ENCODE data around the gene IFI30.

DNA sequence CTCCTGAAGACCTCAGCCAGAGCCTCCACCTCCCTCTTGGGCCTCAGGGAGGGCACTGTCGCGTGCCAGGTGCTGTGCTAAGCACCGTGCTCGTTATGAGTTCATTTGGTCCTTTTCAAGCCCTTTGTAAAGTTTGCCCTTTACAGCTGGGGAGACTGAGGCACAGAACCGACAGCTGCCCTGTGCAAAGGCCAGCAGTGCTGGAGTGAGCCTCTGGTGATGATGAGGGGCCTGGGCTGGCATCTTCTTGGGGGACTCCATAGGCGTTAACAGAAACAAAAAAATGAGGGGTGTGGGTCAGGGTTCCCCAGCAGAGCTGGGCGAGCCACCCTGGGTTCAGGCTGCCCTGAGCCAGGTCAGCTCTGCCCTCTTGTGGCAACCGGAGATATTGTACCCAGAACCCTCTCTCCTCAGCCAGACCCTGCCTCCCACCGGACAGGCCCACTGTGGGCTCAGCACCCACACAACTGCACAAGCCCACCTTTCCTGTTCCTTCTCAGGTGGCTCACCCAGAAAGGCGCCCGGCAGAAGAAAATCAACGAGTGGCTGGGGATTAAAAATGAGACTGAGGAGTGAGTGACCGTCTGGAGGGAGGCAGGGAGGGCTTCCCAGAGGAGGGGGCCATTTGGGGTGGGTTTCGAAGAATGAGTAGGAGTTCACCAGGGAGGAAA is 5.5 kb upstream of the IFI30 start:
- TF ChIP-seq, protein P1, sequence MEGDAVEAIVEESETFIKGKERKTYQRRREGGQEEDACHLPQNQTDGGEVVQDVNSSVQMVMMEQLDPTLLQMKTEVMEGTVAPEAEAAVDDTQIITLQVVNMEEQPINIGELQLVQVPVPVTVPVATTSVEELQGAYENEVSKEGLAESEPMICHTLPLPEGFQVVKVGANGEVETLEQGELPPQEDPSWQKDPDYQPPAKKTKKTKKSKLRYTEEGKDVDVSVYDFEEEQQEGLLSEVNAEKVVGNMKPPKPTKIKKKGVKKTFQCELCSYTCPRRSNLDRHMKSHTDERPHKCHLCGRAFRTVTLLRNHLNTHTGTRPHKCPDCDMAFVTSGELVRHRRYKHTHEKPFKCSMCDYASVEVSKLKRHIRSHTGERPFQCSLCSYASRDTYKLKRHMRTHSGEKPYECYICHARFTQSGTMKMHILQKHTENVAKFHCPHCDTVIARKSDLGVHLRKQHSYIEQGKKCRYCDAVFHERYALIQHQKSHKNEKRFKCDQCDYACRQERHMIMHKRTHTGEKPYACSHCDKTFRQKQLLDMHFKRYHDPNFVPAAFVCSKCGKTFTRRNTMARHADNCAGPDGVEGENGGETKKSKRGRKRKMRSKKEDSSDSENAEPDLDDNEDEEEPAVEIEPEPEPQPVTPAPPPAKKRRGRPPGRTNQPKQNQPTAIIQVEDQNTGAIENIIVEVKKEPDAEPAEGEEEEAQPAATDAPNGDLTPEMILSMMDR (IDR thresholded peaks at IDR 0.05): peak; percentile 41 to 69 (median 62)
- no peak for TF ChIP-seq POLR2A (IDR thresholded peaks at IDR 0.05)
